ENCODE data around the gene SMYD3. TPM values are rescaled to one million over a fixed set of nuclear protein-coding genes. Genes with fewer than 3 reads are reported as not detected.
A peak's percentile ranks its signal among the peaks of the same experiment; 100 is the strongest.

The SMYD3 gene
- total and polyA plus RNA-seq, 2 donors (not counting 1 experiment from before 2014, with no cell fraction given) = 69.4 to 83.1 TPM

DNA sequence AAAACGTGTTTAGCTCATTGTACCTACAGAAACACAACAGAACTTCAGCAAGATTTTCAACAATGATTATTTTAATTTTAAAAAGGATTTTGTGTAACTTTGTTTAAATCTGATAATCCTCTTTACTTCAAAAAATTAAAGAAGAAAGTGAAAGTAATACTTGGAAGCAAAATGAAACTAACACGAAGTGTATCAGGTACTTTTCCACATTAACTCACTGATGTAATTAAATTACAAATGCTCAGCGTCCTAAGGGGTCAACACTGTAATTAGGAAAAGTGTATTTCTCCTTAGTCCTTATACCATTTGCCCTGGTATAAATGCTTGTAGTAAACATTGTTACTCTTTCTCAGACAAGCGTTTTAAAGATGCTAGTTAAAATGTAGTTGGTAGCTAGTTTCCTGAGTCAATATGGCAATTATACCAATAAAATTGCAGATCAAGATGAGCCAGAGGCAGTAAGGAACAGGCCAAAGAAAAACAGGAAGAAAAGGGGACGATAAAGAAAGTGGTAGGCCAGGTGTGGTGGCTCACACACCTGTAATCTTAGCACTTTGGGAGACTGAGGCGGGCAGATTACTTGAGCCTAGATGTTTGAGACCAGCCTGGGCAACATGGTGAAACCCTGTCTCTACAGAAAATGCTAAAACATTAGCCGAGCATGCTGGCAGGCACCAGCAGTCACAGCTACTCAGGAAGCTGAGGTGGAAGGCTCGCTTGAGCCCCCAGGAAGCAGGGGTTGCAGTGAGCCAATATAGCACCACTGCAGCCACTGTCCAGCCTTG lies 553.0 kb downstream of the SMYD3 start:
- no peak for DNase-seq (ENCODE audit: low read depth in 2 of 2)
- H3K27ac ChIP-seq (ENCODE audit: insufficient read depth, low read length) = peak overlapping the region; percentile 60

DNA sequence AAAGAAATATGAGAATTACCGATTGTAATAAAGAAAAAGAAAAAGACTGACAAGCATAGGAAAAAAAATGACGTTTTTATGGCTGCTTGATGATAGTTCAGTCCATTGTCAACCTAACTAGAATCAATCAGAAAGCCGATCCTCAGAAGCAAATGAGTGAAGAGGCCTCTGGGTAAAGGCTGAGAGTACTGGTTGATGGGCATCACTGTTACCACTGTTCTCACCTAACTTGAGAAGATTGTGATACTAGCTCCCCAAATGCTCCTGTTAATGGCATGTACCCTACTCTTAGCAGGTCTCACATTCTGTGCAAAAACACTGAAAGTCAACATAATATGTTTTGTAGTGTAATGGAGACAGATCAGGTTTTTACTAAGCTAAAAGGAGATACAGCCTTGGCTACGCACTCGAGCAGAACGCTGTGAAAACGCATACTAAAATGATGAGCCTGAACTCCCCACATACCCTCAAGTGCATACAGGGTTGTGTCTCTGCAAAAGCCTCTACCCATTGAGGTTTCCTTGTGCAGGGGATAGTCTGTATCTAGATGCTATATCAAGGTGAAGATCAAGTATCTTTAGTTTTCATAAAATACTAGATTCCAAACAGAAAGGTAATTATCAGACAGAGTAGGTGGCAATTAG lies 554.6 kb downstream of the SMYD3 start:
- Histone ChIP-seq H3K27ac (ENCODE audit: insufficient read depth, low read length) (no peak overlapping the region), H4K20me1 (ENCODE audit: control insufficient read depth, extremely low read depth, insufficient read depth, low read length) (no peaks in the 10 kb centered on the region), H3K4me1 (ENCODE audit: control insufficient read depth, extremely low read depth, insufficient read depth, low read length) (no peaks in the 10 kb centered on the region), H3K4me2 (ENCODE audit: extremely low read depth, insufficient read depth, low read length) (no peak overlapping the region), H3K27me3 (ENCODE audit: control insufficient read depth, insufficient read depth, low read length) (no peaks in the 10 kb centered on the region), H3K36me3 (ENCODE audit: control insufficient read depth, insufficient read depth, low read length) (no peaks in the 10 kb centered on the region), H3K9me3 (ENCODE audit: control insufficient read depth, insufficient read depth, low read depth, low read length) (no peaks in the 10 kb centered on the region), H3K9ac (ENCODE audit: insufficient read depth, low read length) (no peak overlapping the region), H2AFZ (ENCODE audit: low read length) (no peak overlapping the region), H3K4me3 (replicated peaks in 1 of 4; ENCODE audit: control extremely low read depth in 1 of 4, insufficient read depth in 1 of 4, low read depth in 3 of 4, low read length in 4 of 4) (no peak overlapping the region), H3K79me2 (ENCODE audit: control insufficient read depth, insufficient read depth, low read length) (no peaks in the 10 kb centered on the region)
- TF ChIP-seq, protein P1, sequence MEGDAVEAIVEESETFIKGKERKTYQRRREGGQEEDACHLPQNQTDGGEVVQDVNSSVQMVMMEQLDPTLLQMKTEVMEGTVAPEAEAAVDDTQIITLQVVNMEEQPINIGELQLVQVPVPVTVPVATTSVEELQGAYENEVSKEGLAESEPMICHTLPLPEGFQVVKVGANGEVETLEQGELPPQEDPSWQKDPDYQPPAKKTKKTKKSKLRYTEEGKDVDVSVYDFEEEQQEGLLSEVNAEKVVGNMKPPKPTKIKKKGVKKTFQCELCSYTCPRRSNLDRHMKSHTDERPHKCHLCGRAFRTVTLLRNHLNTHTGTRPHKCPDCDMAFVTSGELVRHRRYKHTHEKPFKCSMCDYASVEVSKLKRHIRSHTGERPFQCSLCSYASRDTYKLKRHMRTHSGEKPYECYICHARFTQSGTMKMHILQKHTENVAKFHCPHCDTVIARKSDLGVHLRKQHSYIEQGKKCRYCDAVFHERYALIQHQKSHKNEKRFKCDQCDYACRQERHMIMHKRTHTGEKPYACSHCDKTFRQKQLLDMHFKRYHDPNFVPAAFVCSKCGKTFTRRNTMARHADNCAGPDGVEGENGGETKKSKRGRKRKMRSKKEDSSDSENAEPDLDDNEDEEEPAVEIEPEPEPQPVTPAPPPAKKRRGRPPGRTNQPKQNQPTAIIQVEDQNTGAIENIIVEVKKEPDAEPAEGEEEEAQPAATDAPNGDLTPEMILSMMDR (conservative IDR thresholded peaks at IDR 0.05 in 1 of 2, IDR thresholded peaks at IDR 0.05 in 1 of 2; ENCODE audit: low read depth in 1 of 2, low read length in 2 of 2) = no peak
- TF ChIP-seq EZH2 (IDR thresholded peaks at IDR 0.05; ENCODE audit: low read length, missing control alignments) = no peak
- no peak for DNase-seq (ENCODE audit: low read depth in 2 of 2)

More for the DNA sequence above, 553.0 kb downstream of the SMYD3 start:
- Histone ChIP-seq H3K9me3 (ENCODE audit: control insufficient read depth, insufficient read depth, low read depth, low read length) (no peaks in the 10 kb centered on the region), H3K9ac (ENCODE audit: insufficient read depth, low read length) (no peak overlapping the region), H3K27me3 (ENCODE audit: control insufficient read depth, insufficient read depth, low read length) (no peaks in the 10 kb centered on the region), H4K20me1 (ENCODE audit: control insufficient read depth, extremely low read depth, insufficient read depth, low read length) (no peaks in the 10 kb centered on the region), H3K4me2 (ENCODE audit: extremely low read depth, insufficient read depth, low read length) (peak overlapping the region; percentile 92), H3K4me3 (replicated peaks in 1 of 4; ENCODE audit: control extremely low read depth in 1 of 4, insufficient read depth in 1 of 4, low read depth in 3 of 4, low read length in 4 of 4) (peak overlapping the region; percentile 35 to 71 (median 44)), H2AFZ (ENCODE audit: low read length) (peak overlapping the region; percentile 72), H3K4me1 (ENCODE audit: control insufficient read depth, extremely low read depth, insufficient read depth, low read length) (no peaks in the 10 kb centered on the region), H3K79me2 (ENCODE audit: control insufficient read depth, insufficient read depth, low read length) (no peaks in the 10 kb centered on the region), H3K36me3 (ENCODE audit: control insufficient read depth, insufficient read depth, low read length) (no peaks in the 10 kb centered on the region)
- TF ChIP-seq, protein P1 (conservative IDR thresholded peaks at IDR 0.05 in 1 of 2, IDR thresholded peaks at IDR 0.05 in 1 of 2; ENCODE audit: low read depth in 1 of 2, low read length in 2 of 2) = no peak
- TF ChIP-seq EZH2 (IDR thresholded peaks at IDR 0.05; ENCODE audit: low read length, missing control alignments) = no peak

DNA sequence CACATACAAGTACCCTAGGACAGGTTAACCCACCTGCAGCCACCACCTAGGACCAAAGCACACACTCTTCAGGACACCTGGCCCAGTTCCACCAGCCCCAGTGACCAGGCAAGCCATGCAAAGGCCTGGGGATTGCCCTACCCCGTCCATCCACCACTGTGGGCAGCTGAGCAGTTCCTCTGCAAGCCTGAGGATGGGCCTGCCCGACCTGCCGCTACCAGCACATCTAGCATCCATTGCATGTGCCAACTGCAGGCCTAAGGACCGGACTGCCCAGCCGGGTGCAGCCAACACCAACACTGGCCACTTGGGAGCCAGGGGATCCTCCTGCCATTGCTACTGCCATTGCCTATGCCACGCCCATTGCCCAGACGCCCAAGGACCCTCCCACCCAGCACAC lies 558.3 kb downstream of the SMYD3 start:
- Histone ChIP-seq H3K36me3 (ENCODE audit: control insufficient read depth, insufficient read depth, low read length) (no peaks in the 10 kb centered on the region), H3K27ac (ENCODE audit: insufficient read depth, low read length) (no peak overlapping the region), H3K4me1 (ENCODE audit: control insufficient read depth, extremely low read depth, insufficient read depth, low read length) (no peaks in the 10 kb centered on the region), H2AFZ (ENCODE audit: low read length) (no peak overlapping the region), H3K27me3 (ENCODE audit: control insufficient read depth, insufficient read depth, low read length) (no peaks in the 10 kb centered on the region), H3K4me2 (ENCODE audit: extremely low read depth, insufficient read depth, low read length) (no peak overlapping the region), H3K4me3 (replicated peaks in 1 of 4; ENCODE audit: control extremely low read depth in 1 of 4, insufficient read depth in 1 of 4, low read depth in 3 of 4, low read length in 4 of 4) (no peak overlapping the region), H3K9me3 (ENCODE audit: control insufficient read depth, insufficient read depth, low read depth, low read length) (no peaks in the 10 kb centered on the region), H3K79me2 (ENCODE audit: control insufficient read depth, insufficient read depth, low read length) (no peaks in the 10 kb centered on the region), H3K9ac (ENCODE audit: insufficient read depth, low read length) (no peak overlapping the region), H4K20me1 (ENCODE audit: control insufficient read depth, extremely low read depth, insufficient read depth, low read length) (no peaks in the 10 kb centered on the region)
- TF ChIP-seq EZH2 (IDR thresholded peaks at IDR 0.05; ENCODE audit: low read length, missing control alignments) = no peak
- TF ChIP-seq, protein P1 (conservative IDR thresholded peaks at IDR 0.05 in 1 of 2, IDR thresholded peaks at IDR 0.05 in 1 of 2; ENCODE audit: low read depth in 1 of 2, low read length in 2 of 2) = no peak
- no peak for DNase-seq (ENCODE audit: low read depth in 2 of 2)
